B cell (primary cell): ENCODE results near the gene SEPTIN5. TPM values are rescaled to one million over a fixed set of nuclear protein-coding genes. Genes with fewer than 3 reads are reported as not detected.

Experiments used
- ATAC-seq: fragments of 200-7000 bp; cut with Tn5 transposase; one replicate; pipeline ENCODE4 v1.10.0; 2021; ENCODE audit warnings: low read depth, mild to moderate bottlenecking, moderate number of reproducible peaks, moderate library complexity
- CTCF ChIA-PET: fragments of 350-600 bp; sonication (Branson Sonifier 250); formaldehyde crosslinking; loops from one replicate; lab custom pipeline; 2021; ENCODE audit warnings: antibody characterized with exemption, inconsistent platforms; lab: Charles Lee
- POLR2A ChIA-PET: fragments of 350-600 bp; sonication (Branson Sonifier 250); formaldehyde crosslinking; loops from one replicate; lab custom pipeline; 2021; ENCODE audit warnings: antibody characterized with exemption; lab: Charles Lee
- DNase-seq: peaks from one replicate; pipeline ENCODE4 v3.0.0; 2013
- H2AFZ ChIP-seq: 2 replicates; pipeline ENCODE4 v1.6.1; 2012; ENCODE audit warnings: mild to moderate bottlenecking, low read depth, low read length; ENCODE audit not compliant: insufficient read depth, poor library complexity, severe bottlenecking
- H3K27ac ChIP-seq, 2 donors: 1 replicate in 1 of 2; 2 replicates in 1 of 2; pipeline ENCODE4 v1.5.1; 2012 to 2013; ENCODE audit warnings: low read length in 2 of 2, mild to moderate bottlenecking in 2 of 2, moderate library complexity in 1 of 2
- H3K27me3 ChIP-seq, 4 experiments: fragments of 200-600 bp in 1 of 4; sonication (generic) in 1 of 4; replicated peaks in 1 of 4; 1 replicate in 2 of 4; 2 replicates in 2 of 4; pipeline versions ENCODE4 v1.6.1 to v1.7.0; 2013 to 2016; ENCODE audit warnings: low read length in 3 of 4, mild to moderate bottlenecking in 2 of 4, mixed read lengths in 1 of 4, moderate library complexity in 1 of 4; ENCODE audit not compliant: insufficient read depth in 4 of 4, control insufficient read depth in 3 of 4; ENCODE audit errors: control extremely low read depth in 1 of 4
- H3K36me3 ChIP-seq, 2 experiments: replicated peaks in 1 of 2; 1 replicate in 1 of 2; 2 replicates in 1 of 2; pipeline versions ENCODE4 v1.6.1 to v1.7.1; 2013; ENCODE audit warnings: low read length in 1 of 2; ENCODE audit not compliant: insufficient read depth in 2 of 2, control insufficient read depth in 1 of 2; ENCODE audit errors: control extremely low read depth in 1 of 2, extremely low read depth in 1 of 2
- H3K4me1 ChIP-seq, 2 donors: fragments of 200-600 bp in 1 of 2; sonication (generic) in 1 of 2; 1 replicate in 1 of 2; 2 replicates in 1 of 2; pipeline versions ENCODE4 v1.5.1 to v1.6.1; 2013 to 2017; ENCODE audit warnings: low read length in 2 of 2; ENCODE audit not compliant: control insufficient read depth in 2 of 2, insufficient read depth in 2 of 2
- H3K4me2 ChIP-seq: replicated peaks from 2 replicates; pipeline ENCODE3; 2012; ENCODE audit warnings: mild to moderate bottlenecking, low read depth, low read length; ENCODE audit not compliant: poor library complexity, severe bottlenecking
- H3K4me3 ChIP-seq, 5 experiments: fragments of 200-600 bp in 1 of 5; sonication (generic) in 1 of 5; 1 replicate in 3 of 5; 2 replicates in 2 of 5; pipeline versions ENCODE4 v1.5.1 to v1.7.0; 2011 to 2016; ENCODE audit warnings: low read length in 4 of 5, mild to moderate bottlenecking in 4 of 5, low read depth in 2 of 5, control low read depth in 1 of 5, moderate library complexity in 1 of 5; ENCODE audit not compliant: insufficient read depth in 1 of 5; ENCODE audit errors: control extremely low read depth in 1 of 5, extremely low read depth in 1 of 5
- H3K79me2 ChIP-seq: fragments of 200-600 bp; sonication (generic); one replicate; pipeline ENCODE4 v1.6.0; 2016; ENCODE audit warnings: low read length; ENCODE audit not compliant: control insufficient read depth, insufficient read depth
- H3K9ac ChIP-seq: fragments of 200-600 bp; sonication (generic); 2 replicates; pipeline ENCODE4 v1.6.1; 2017; ENCODE audit warnings: mild to moderate bottlenecking, low read length, moderate library complexity
- H3K9me3 ChIP-seq, 3 donors: one replicate each; pipeline versions ENCODE4 v1.6.1 to v1.7.1; 2013; ENCODE audit warnings: low read length in 2 of 3; ENCODE audit not compliant: control insufficient read depth in 2 of 3, insufficient read depth in 1 of 3; ENCODE audit errors: control extremely low read depth in 1 of 3
- H4K20me1 ChIP-seq: 2 replicates; pipeline ENCODE4 v1.6.0; 2012; ENCODE audit warnings: mild to moderate bottlenecking, low read length; ENCODE audit not compliant: insufficient read depth, control insufficient read depth, poor library complexity, severe bottlenecking
- H3K27ac Mint-ChIP-seq: one replicate; pipeline ENCODE4 v1.8.0; 2021; ENCODE audit warnings: mixed read lengths
- H3K27me3 Mint-ChIP-seq: one replicate; pipeline ENCODE4 v1.8.0; 2021; ENCODE audit warnings: mixed read lengths
- H3K4me1 Mint-ChIP-seq: one replicate; pipeline ENCODE4 v1.8.0; 2021; ENCODE audit warnings: mixed read lengths
- H3K4me3 Mint-ChIP-seq: one replicate; pipeline ENCODE4 v1.8.0; 2021; ENCODE audit warnings: mixed read lengths
- H3K9me3 Mint-ChIP-seq: one replicate; pipeline ENCODE4 v1.8.0; 2022; ENCODE audit warnings: mixed read lengths; ENCODE audit not compliant: insufficient read depth
- CTCF ChIP-seq: fragments of 200-600 bp; IDR thresholded peaks from one replicate; pipeline ENCODE4 v1.8.0; 2022; ENCODE audit warnings: antibody characterized with exemption, mild to moderate bottlenecking
- EZH2 ChIP-seq: IDR thresholded peaks from 2 replicates; pipeline ENCODE4 v1.6.1; 2012; ENCODE audit warnings: borderline replicate concordance, low read depth, mild to moderate bottlenecking, moderate library complexity, low read length; ENCODE audit not compliant: insufficient read depth, poor library complexity, severe bottlenecking
- WGBS: methylation state at CpG from one replicate; pipeline ENCODE4 v1.1.5; 2013; ENCODE audit warnings: missing lambda C conversion rate; ENCODE audit not compliant: insufficient coverage; 5-methylcytosine and 5-hydroxymethylcytosine counted together
- intact Hi-C: fragments of 100-400 bp; cut with micrococcal nuclease; formaldehyde crosslinking; loops from one replicate; pipeline ENCODE4 v1.10.0; 2022
- polyA plus RNA-seq: library from polyadenylated mRNA; depleted of rRNA; stranded (reverse); fragments of >200 nt; gene quantifications from 2 replicates; pipeline ENCODE4 v1.2.3, GENCODE V29; 2012
- total RNA-seq, 2 donors: library from RNA; stranded (reverse); fragments of 120-200 nt in 1 of 2; gene quantifications; 1 replicate in 1 of 2; 2 replicates in 1 of 2; pipeline versions ENCODE4 v1.2.3 to v1.2.4, GENCODE V29; 2013 to 2022

SEPTIN5 gene
- total and polyA plus RNA-seq, 2 donors (not counting 1 experiment from before 2014, with no cell fraction given): 0.06 TPM; not detected in 1

GRCh38 chr22:19705181-19705934, 8.9 kb upstream of the SEPTIN5 start:
- no peak for DNase-seq
- Histone ChIP-seq H3K36me3 (no peaks in the 10 kb centered on the region), H3K27ac (no peak overlapping the region), H3K9ac (no peak overlapping the region), H3K4me3 (no peak overlapping the region), H3K9me3 (no peaks in the 10 kb centered on the region), H3K4me1 (no peaks in the 10 kb centered on the region), H2AFZ (no peak overlapping the region), H3K79me2 (no peaks in the 10 kb centered on the region), H3K4me2 (no peak overlapping the region), H4K20me1 (no peaks in the 10 kb centered on the region), H3K27me3 (no peaks in the 10 kb centered on the region)
- Mint-ChIP-seq H3K4me1 (no peaks in the 10 kb centered on the region), H3K27me3 (peaks cover 7% of the 10 kb centered on the region), H3K27ac (no peak overlapping the region), H3K9me3 (no peaks in the 10 kb centered on the region), H3K4me3 (no peak overlapping the region)
- 91% methylated on average over 14 of the region's 14 CpGs for WGBS
- ATAC-seq: no peak
- CTCF ChIA-PET: no interaction called here
- TF ChIP-seq EZH2 (no peak), CTCF (no peak)
- POLR2A ChIA-PET: no interaction called here
- intact Hi-C loops: no loop called here

GRCh38 chr22:19706661-19707151, 7.6 kb upstream of the SEPTIN5 start:
- H3K27me3 Mint-ChIP-seq: peaks cover 6% of the 10 kb centered on the region
- no peak overlapping the region for H3K27ac ChIP-seq
- no peaks in the 10 kb centered on the region for H3K4me1 Mint-ChIP-seq
- no peak overlapping the region for H3K9ac ChIP-seq
- no peaks in the 10 kb centered on the region for H3K4me1 ChIP-seq
- no peaks in the 10 kb centered on the region for H3K9me3 ChIP-seq
- no peaks in the 10 kb centered on the region for H3K9me3 Mint-ChIP-seq
- H3K27me3 ChIP-seq: no peaks in the 10 kb centered on the region
- WGBS: 100% methylated on average over 3 of the region's 7 CpGs
- H3K4me3 ChIP-seq: no peak overlapping the region
- TF ChIP-seq CTCF (no peak), EZH2 (no peak)
- intact Hi-C loops: no loop called here
- H2AFZ ChIP-seq: no peak overlapping the region
- DNase-seq (no peak), ATAC-seq (no peak)
- no peak overlapping the region for H3K4me3 Mint-ChIP-seq
- no peak overlapping the region for H3K27ac Mint-ChIP-seq
- ChIA-PET CTCF (no interaction called here), POLR2A (no interaction called here)
- H3K4me2 ChIP-seq: no peak overlapping the region
- no peaks in the 10 kb centered on the region for H4K20me1 ChIP-seq
- no peaks in the 10 kb centered on the region for H3K36me3 ChIP-seq
- no peaks in the 10 kb centered on the region for H3K79me2 ChIP-seq
